ENCODE data around the gene NAA80. TPM values are rescaled to one million over a fixed set of nuclear protein-coding genes. Genes with fewer than 3 reads are reported as not detected.

Gene NAA80
- total and polyA plus RNA-seq, 8 donors = 2.6 to 15.6 (median 5.2) TPM

DNA sequence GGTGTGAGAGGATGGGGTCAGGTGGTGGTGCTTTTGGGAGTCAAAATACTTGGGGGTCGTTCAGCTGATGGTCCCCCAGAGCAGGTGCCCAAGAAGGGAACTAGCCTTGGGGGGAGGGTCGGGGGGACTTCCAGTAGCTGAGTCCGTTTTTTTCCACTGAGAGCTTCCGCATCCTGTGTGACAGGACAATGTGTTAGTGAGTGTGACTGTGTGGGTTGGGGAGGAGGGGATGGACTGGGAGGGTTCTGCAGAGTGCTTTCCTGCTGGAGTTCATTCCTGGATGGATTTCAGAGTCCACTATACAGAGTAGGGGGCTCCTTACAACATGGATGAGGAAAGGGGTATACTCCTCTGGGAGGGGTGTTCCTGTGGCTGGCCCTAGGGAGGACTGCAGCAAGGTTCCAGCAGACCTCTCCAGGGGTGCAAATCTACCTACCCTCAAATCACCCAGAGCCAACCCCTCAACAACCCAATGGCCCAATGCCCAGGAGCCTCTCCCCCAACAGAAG is 23.9 kb upstream of the NAA80 start:
- ATAC-seq (no peak), DNase-seq (peak in 1 of 6 donors; percentile 25), FAIRE-seq (no peak)
- H3K27me3 ChIP-seq = no peaks in the 10 kb centered on the region
- peak overlapping the region in 3 of 4 donors; percentile 88 to 96 (median 95) for H3K27ac ChIP-seq
- WGBS, 2 donors = 43 to 46% methylated on average over 4 of the region's 4 CpGs
- H3K9me3 ChIP-seq = no peaks in the 10 kb centered on the region
- TF ChIP-seq, protein P1, sequence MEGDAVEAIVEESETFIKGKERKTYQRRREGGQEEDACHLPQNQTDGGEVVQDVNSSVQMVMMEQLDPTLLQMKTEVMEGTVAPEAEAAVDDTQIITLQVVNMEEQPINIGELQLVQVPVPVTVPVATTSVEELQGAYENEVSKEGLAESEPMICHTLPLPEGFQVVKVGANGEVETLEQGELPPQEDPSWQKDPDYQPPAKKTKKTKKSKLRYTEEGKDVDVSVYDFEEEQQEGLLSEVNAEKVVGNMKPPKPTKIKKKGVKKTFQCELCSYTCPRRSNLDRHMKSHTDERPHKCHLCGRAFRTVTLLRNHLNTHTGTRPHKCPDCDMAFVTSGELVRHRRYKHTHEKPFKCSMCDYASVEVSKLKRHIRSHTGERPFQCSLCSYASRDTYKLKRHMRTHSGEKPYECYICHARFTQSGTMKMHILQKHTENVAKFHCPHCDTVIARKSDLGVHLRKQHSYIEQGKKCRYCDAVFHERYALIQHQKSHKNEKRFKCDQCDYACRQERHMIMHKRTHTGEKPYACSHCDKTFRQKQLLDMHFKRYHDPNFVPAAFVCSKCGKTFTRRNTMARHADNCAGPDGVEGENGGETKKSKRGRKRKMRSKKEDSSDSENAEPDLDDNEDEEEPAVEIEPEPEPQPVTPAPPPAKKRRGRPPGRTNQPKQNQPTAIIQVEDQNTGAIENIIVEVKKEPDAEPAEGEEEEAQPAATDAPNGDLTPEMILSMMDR (IDR thresholded peaks at IDR 0.05) = no peak
- peaks cover 13 to 29% (median 22%) of the 10 kb centered on the region in 3 donors for H3K4me1 ChIP-seq
- intact Hi-C loops (cut with DNase I) = loop anchor here in 1 of 3 donors (10.0 kb wide), 1 partner anchor 68 kb away; no protein-coding TSS in a partner anchor
- H3K36me3 ChIP-seq = peaks cover 0 to 8% (median 0%) of the 10 kb centered on the region in 3 donors
- no peak overlapping the region for H3K4me3 ChIP-seq

DNA sequence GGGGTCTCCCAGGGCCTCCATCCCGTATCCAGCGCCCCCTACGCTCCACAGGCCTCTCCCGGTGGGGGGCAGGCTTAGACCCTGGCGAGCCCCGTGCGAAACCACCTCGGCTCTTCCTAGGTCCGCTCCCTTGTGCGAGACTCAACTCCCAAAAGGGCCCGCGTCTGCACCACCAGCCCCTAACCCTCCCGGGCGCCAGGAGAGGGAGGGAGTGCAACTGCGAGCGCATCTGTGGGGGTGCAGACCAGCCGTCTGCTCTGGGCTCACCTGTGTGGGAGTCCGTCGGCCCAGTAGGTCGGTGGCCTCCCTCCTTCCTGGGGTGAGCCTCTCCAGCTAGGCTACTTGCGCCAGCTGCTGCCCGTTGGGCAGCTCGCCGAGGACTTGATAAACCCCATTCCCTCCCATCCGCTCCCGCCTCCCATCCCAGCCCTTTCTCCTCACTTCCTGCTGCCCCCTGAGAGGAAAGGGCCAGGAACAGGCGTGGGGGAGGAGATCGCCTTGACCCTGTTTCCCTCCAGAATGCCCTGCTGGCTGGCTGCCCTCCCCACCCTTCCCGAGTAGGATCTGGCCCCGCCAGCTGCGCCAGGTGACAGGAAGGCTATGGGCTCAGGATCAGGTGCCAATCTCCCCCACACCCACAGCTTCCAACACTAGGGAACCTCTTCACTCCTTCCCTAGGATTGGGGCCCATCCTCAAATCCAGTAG is 23.3 kb upstream of the NAA80 start, which contains the start of gene HYAL2:
HYAL2 (minus strand) TSS at position 360 of the 706 bp plus-strand sequence. CDS start 2,256 bp downstream, outside the sequence.
- peak within 1 kb of the TSS; percentile 88 to 98 (median 96) for H3K27ac ChIP-seq
- TF ChIP-seq, protein P1 (IDR thresholded peaks at IDR 0.05) = no peak
- H3K4me1 ChIP-seq = peaks cover 13 to 29% (median 22%) of the 10 kb centered on the region in 3 donors
- peaks cover 0 to 8% (median 0%) of the 10 kb centered on the region in 3 donors for H3K36me3 ChIP-seq
- WGBS, 2 donors = 31 to 37% methylated on average over 28 to 31 of the region's 31 CpGs
- intact Hi-C loops (cut with DNase I) = loop anchor here in 1 of 3 donors (10.0 kb wide), 1 partner anchor 68 kb away; no protein-coding TSS in a partner anchor
- no peaks in the 10 kb centered on the region for H3K9me3 ChIP-seq
- peak in 4 of 6 donors; percentile 50 to 79 (median 60) for DNase-seq
- no peak for FAIRE-seq
- no peaks in the 10 kb centered on the region for H3K27me3 ChIP-seq
- ATAC-seq = no peak
- H3K4me3 ChIP-seq = peak within 1 kb of the TSS; percentile 51 to 94 (median 81)

DNA sequence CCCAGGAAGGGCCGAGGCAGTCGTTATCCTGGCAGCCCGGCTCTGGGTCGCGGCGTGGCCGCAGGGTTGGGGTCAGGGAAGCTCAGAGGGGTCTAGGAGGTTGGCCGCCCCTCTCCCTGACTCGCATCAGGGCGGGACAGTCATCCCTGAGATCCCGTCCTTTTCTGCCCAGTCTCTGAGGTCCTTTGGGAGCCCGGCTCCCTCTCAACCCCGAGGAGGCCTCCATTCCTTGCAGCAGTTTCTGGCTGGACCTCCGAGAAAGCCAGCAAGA is 22.8 kb upstream of the NAA80 start:
- DNase-seq = no peak
- intact Hi-C loops (cut with DNase I) = loop anchor here in 1 of 3 donors (10.0 kb wide), 1 partner anchor 67 kb away; no protein-coding TSS in a partner anchor
- no peak for ATAC-seq
- Histone ChIP-seq H3K27me3 (no peaks in the 10 kb centered on the region), H3K4me3 (peak overlapping the region in 3 of 4 donors; percentile 4 to 94 (median 83)), H3K4me1 (peaks cover 9 to 25% (median 22%) of the 10 kb centered on the region in 3 donors), H3K9me3 (no peaks in the 10 kb centered on the region), H3K27ac (peak overlapping the region; percentile 88 to 98 (median 96)), H3K36me3 (peaks cover 0 to 8% (median 0%) of the 10 kb centered on the region in 3 donors)
- TF ChIP-seq, protein P1 (IDR thresholded peaks at IDR 0.05) = no peak
- WGBS, 2 donors = 33 to 40% methylated on average over 14 of the region's 14 CpGs
- FAIRE-seq = no peak

DNA sequence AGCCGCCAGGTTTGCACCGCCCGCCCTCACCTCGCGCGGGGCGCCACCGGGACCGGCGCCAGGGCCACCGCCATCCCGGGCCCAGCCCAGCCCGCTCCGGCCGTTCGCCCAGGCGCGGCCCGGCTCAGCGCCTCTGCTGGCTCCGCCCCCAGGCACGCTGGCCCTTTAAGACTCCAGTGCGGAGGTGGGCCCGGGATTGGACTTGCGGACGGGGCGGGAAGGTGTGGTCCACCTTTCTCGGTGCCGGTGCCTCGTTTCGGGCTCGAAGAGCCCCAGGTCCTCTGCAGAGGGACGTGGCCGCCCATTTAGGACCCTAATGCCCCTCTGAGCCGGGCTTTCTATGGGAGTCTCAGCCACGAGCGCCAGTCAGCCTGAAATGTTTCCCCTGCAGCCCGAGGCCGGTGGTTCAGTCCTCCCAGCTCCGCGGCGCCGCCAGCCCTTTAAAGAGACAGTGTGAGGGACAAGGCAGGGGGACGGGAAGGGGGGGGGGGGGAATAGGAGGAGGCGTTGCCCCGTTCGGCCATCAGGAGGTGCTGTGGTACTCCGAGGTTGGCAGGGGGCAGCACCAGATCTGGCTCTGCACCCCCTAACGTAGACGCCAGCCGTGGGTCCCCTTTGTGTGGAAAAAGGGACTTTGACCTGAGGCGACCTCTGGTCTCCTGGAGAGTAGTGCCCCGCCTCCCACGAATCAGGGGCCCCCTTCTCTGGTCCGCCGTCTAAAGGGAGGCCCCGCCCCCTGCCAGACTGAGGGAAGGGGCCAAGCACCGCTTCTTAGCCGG is 22.3 kb upstream of the NAA80 start:
- TF ChIP-seq, protein P1 (IDR thresholded peaks at IDR 0.05) = peak in 3 of 4 donors; percentile 15 to 24 (median 21)
- peak overlapping the region; percentile 51 to 94 (median 81) for H3K4me3 ChIP-seq
- 3% methylated on average over 37 to 59 of the region's 59 CpGs for WGBS, 2 donors
- peak; percentile 87 to 95 (median 92) for DNase-seq
- peak; percentile 88 to 91 (median 89) for ATAC-seq
- intact Hi-C loops (cut with DNase I) = loop anchor here in 1 of 3 donors (10.0 kb wide), 1 partner anchor 67 kb away; no protein-coding TSS in a partner anchor
- H3K9me3 ChIP-seq = no peaks in the 10 kb centered on the region
- no peaks in the 10 kb centered on the region for H3K27me3 ChIP-seq
- peaks cover 0 to 8% (median 0%) of the 10 kb centered on the region in 3 donors for H3K36me3 ChIP-seq
- peak overlapping the region; percentile 88 to 98 (median 96) for H3K27ac ChIP-seq
- FAIRE-seq = no peak
- H3K4me1 ChIP-seq = peaks cover 5 to 22% (median 21%) of the 10 kb centered on the region in 3 donors
